Skeletal muscle satellite cell (primary cell): Measurements from ENCODE around the gene AGAP2.

Experiments used
- H3K27me3 ChIP-seq: 2 replicates; pipeline ENCODE4 v1.7.0; 2013; ENCODE audit warnings: low read length; ENCODE audit not compliant: control insufficient read depth, insufficient read depth
- H3K36me3 ChIP-seq: 2 replicates; pipeline ENCODE4 v1.7.0; 2013; ENCODE audit warnings: mild to moderate bottlenecking, control low read depth, low read length; ENCODE audit not compliant: insufficient read depth
- H3K4me1 ChIP-seq: 2 replicates; pipeline ENCODE4 v1.7.0; 2013; ENCODE audit warnings: low read length; ENCODE audit not compliant: control insufficient read depth, insufficient read depth
- H3K4me2 ChIP-seq: 2 replicates; pipeline ENCODE4 v1.7.0; 2013; ENCODE audit warnings: mild to moderate bottlenecking, low read length
- H3K4me3 ChIP-seq: 2 replicates; pipeline ENCODE4 v1.7.0; 2013; ENCODE audit warnings: low read length
- H3K9ac ChIP-seq: 2 replicates; pipeline ENCODE4 v1.7.0; 2013; ENCODE audit warnings: mild to moderate bottlenecking, low read depth, low read length, moderate library complexity
- H3K9me3 ChIP-seq: replicated peaks from 2 replicates; pipeline ENCODE4 v1.7.0; 2013; ENCODE audit warnings: mild to moderate bottlenecking, control low read depth, low read length

AGAP2 gene

DNA sequence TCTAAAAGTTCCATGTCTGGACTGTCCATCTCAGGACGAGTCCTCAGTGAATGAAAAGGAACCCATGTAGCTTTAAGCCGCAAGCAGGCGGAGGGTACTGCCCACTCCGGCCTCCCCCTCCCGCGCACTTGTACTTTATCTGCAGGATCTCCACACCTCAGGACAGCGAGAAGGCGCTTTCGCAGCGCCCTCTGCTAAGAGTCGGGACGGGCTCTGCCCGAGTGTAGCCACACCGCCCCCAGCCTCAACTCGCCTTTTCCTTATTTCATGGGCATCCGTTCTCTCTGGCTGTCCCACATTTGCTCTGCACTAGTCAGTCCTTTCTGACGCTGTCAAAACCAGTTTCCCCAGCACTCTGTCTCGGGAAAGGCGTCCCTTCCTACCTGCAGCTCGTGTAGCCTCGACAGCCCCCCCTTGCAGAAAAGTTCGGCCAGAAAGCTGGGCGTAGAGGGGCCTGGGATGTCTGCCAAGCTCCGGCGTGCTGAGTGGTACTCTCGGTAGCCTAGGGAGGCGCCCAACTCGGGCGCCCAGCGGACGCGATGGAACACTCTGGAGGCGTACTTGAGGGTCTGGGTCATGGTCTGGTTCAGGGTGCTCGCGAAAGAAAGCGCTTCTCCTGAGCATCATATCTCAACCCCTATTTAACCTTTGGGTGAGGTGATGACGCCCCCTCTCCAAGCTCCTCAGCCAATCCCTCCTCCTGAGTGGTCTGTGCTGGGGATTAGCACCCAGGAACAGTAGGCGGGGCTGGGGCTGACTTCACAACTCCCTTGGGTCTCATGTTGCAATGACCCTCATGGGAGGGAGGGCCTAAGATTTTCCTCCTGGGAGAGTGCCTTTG is 28.1 kb upstream of the AGAP2 start, which contains the start of gene CYP27B1:
TSS of gene CYP27B1 (minus strand) at position 615 of the 841 bp plus-strand sequence. CDS start at position 578, 37 bp downstream.
- Histone ChIP-seq H3K27me3 (peaks cover 36% of the 10 kb centered on the region), H3K4me2 (peak within 1 kb of the TSS; percentile 69), H3K4me3 (peak within 1 kb of the TSS; percentile 50), H3K4me1 (peaks cover 35% of the 10 kb centered on the region), H3K9ac (no peak within 1 kb of the TSS), H3K36me3 (peaks cover 18% of the 10 kb centered on the region), H3K9me3 (no peaks in the 10 kb centered on the region)

DNA sequence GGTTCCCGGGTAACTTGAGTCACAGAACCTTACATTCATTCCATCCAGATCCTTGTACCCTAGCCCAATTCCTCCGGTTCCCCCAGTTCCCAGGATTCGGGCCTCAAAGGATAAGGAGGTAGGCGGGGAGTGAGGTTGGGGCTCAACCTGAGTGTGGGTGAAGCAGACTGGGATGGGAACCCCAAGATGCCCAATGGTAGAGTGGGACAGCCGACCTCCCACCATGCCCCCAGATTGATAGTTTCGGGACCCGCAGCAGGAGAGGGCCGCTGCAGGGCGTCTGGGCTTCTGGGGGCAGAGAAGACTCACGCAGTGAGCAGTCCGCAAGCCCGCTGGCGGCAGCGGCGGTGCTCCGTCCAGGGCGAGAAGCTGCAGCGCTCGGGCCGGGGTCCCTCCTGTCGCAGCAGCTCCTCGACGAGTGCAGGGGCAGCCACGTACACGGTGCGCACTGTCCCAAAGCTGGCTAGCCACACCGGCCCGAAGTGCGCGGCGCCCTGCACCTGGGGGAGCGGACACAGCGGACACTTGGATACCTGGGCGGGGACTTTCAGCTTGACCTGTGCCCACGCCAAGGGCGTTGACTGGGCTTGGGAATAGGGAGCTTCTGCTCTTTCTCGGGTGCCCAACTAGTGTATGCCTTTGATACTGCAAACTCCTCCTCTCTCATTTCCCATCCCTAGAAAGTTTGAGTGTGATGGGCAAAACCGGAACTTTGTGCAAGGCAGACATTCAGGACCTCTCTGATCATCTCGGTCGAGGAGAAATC is 27.3 kb upstream of the AGAP2 start:
- Histone ChIP-seq H3K27me3 (peaks cover 36% of the 10 kb centered on the region), H3K4me1 (peaks cover 29% of the 10 kb centered on the region), H3K4me3 (peak overlapping the region; percentile 50), H3K4me2 (peak overlapping the region; percentile 69), H3K9me3 (no peaks in the 10 kb centered on the region), H3K9ac (no peak overlapping the region), H3K36me3 (peaks cover 17% of the 10 kb centered on the region)

DNA sequence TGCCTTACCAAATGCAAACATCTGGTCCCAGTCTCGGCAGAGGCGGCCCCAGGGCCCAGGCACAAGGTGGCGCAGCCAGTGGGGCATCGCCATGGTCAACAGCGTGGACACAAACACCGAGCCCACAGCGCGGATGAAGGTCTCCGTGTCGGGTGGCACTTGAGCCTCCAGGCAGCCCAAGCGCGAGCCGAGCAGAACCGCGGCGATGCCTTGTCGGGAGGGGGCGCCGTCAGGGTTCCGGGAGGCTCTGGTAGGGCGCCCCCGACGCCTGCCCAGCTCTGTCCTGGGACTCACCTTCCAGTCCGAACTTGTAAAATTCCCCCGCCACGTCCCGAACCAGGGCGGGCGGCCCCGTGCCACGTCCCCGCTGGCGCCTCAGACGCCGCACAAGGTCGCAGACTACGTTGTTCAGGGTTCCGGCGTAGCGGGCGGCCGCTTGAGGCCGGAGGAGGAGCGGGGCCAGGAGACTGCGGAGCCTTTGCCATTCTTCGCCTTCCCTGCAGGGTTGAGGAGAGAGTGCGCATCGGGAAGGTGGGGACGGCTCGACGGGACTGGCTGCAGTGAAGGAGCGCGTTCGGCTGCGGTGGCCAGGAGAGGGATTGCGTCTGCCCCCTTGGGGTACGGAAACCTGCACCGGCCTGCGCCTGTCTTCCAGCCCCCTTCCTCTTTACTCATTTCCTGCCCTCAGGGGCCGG is 26.6 kb upstream of the AGAP2 start:
- peak overlapping the region; percentile 69 for H3K4me2 ChIP-seq
- H3K9ac ChIP-seq = no peak overlapping the region
- peaks cover 12% of the 10 kb centered on the region for H3K36me3 ChIP-seq
- H3K9me3 ChIP-seq = no peaks in the 10 kb centered on the region
- H3K27me3 ChIP-seq = peaks cover 36% of the 10 kb centered on the region
- peak overlapping the region; percentile 50 for H3K4me3 ChIP-seq
- peaks cover 27% of the 10 kb centered on the region for H3K4me1 ChIP-seq

DNA sequence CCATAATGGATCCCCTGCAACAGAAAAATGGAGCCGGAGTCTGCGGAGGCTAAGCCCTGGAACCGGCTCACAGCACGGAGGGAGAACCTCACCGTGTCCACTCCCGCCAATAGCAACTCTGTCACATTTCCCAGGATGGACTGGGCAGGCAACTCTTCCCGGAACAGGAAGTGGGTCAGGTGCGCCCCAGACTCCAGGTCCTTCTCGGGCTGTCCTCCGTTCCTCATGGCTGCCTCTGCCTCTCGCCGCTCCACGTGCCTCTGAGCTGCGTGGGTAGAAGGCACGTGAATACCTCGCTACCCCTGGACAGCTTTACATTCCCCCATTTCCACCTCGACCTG is 26.1 kb upstream of the AGAP2 start:
- Histone ChIP-seq H3K9me3 (no peaks in the 10 kb centered on the region), H3K4me2 (peak overlapping the region; percentile 69), H3K4me1 (peaks cover 27% of the 10 kb centered on the region), H3K27me3 (peaks cover 36% of the 10 kb centered on the region), H3K4me3 (peak overlapping the region; percentile 50), H3K36me3 (peaks cover 8% of the 10 kb centered on the region), H3K9ac (no peak overlapping the region)

DNA sequence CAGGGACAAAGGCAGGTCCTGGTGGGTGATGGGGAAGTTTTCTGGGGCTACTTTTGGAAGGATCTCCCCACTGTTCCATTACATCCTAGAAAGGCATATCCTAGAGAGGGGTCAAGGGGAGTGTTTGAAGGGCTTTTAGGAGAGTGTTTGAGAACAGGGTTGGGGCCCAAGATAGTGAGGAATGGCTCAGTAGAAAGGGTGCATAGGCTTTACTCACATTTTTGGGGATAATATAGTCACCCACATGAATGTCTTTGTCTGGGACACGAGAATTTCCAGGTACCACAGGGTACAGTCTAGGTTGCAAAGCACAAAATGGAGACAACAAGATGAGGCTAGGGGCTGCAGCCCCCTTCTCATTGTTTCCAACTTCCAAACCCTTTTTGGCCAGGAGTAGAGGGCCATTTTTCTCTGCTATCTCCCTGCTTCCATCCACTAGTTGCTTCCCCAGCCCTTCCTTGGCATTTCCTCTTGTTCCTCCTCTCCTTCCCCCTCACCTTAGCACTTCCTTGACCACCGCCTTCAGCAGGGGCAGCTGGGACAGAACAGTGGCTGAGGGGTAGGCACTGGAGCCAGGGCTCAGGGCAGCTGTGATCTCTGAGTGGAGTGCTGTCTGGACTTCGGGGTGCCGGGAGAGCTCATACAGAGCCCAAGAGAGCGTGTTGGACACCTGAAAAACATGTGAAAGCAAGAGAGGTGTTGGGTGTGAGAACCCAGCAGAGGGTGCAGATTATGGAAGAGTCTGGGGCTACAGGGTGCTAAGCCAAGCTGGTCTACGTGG is 25.5 kb upstream of the AGAP2 start:
- Histone ChIP-seq H3K27me3 (peaks cover 36% of the 10 kb centered on the region), H3K36me3 (peaks cover 2% of the 10 kb centered on the region), H3K9ac (no peak overlapping the region)

DNA sequence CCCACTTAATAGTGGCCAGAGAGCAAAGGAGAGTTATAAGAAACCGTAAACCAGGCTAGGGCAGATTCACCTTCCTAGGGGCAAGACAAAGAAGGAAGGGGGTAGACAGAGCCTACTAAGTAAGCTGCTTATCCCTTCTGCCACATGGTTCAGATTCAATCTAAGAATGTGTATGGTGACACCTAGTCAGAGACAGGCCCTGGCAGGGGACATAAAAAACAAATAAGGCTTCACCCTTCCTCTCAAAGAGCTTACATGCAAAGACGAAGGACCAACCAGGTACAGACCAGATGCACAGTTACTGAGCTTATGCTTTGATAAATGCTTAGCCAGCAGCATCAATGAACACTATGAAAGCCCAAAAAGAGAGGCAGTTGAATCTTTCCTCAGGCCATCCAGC is 23.9 kb upstream of the AGAP2 start:
- Histone ChIP-seq H3K4me1 (peaks cover 27% of the 10 kb centered on the region), H3K36me3 (no peaks in the 10 kb centered on the region), H3K9me3 (no peaks in the 10 kb centered on the region), H3K4me3 (no peak overlapping the region), H3K4me2 (no peak overlapping the region), H3K27me3 (peaks cover 36% of the 10 kb centered on the region), H3K9ac (no peak overlapping the region)

More for the DNA sequence above, 25.5 kb upstream of the AGAP2 start:
- Histone ChIP-seq H3K4me1 (peaks cover 27% of the 10 kb centered on the region), H3K4me2 (no peak overlapping the region), H3K4me3 (no peak overlapping the region), H3K9me3 (no peaks in the 10 kb centered on the region)

DNA sequence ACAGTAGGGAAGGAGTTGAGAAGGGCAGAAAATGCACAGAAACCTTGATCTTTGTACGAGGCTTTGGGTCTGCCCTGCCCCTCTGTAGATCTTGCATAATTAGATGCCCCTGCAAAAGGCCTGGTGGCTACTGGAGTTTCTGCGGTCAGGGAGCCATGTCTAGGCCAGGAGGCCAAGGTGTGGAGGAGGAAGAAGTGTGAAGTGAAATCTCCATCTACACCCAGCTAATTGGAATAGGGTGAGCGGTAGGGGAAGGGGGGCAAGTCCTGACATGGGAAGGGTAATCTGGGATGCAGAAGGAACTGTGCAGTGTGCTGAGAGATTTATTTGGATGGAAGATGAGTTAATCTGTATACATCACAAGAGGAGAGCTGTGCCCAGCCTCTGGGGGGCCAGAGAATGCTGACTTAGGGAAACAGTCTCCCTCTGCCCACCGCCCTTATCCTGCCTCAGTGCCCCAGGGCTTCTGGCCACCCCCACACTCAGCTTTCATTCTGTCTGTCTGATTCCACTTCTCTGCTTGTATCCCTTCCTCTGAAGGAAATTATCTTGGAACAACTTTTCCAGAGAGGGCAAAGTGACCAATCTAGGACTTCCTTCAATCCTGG is 23.0 kb upstream of the AGAP2 start:
- no peak overlapping the region for H3K4me3 ChIP-seq
- no peak overlapping the region for H3K4me2 ChIP-seq
- H3K4me1 ChIP-seq = peaks cover 18% of the 10 kb centered on the region
- H3K27me3 ChIP-seq = peaks cover 32% of the 10 kb centered on the region
- no peak overlapping the region for H3K9ac ChIP-seq
- no peaks in the 10 kb centered on the region for H3K36me3 ChIP-seq
- H3K9me3 ChIP-seq = no peaks in the 10 kb centered on the region

DNA sequence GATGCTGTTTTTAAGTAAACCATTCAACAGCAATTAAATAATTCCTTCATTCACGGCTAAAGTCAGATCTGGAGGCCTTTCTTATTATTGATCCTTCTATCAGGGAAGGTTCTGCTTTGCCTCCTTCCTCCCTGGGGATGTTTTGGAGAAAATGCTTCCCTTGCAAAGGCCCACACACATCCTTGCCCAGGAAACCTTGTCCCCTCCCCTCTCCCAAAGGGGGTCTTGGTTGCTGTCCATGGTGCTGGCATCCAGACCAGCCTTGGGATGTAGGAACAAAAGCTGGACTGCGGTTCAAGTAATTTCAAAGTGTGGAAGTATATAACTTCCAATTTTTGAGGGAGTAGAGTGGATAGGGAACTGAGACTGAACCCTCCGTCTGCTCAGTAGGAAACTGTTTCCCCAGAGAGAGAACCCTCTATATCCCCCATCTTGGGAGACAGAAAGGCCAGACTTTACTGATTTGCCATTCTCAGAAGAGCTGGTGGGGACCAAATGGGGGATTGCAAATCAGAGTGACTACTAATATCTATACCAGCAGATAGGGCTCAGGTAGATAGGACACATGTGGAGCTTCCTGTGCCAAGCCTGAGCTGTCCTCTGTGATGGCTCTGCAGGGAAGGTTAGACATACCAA is 21.9 kb upstream of the AGAP2 start:
- no peaks in the 10 kb centered on the region for H3K36me3 ChIP-seq
- no peak overlapping the region for H3K9ac ChIP-seq
- H3K4me1 ChIP-seq = peaks cover 12% of the 10 kb centered on the region
- H3K4me3 ChIP-seq = no peak overlapping the region
- H3K4me2 ChIP-seq = no peak overlapping the region
- peaks cover 31% of the 10 kb centered on the region for H3K27me3 ChIP-seq
- H3K9me3 ChIP-seq = no peaks in the 10 kb centered on the region

DNA sequence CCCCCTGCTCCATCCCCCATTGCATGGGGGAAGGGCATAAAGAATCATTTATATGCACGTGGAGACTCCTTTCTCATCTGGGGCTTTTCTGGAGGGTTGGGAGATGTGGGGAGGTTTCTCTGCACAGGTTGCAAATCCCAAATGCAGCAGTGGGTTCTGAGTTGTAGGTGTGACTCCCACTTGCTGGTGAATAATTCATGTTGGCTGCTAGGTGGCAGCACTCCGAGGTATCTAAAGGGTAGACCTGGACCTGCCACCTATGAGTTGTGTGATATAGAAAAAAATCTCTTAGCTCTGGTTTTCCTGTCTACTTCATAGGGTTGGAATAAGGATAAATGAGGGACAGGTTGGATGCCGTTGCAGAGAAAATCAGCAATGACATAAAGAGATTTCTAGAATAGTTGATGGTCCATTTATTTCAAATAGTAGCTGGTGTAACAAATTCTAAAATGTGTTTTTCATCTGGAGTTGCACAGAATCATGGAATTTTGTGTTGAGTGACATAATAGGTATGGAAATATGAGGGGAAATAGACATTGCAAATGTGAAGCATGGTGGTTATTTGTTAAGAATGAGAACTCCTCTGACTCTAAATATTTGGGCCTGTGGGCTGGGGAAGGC is 20.9 kb upstream of the AGAP2 start:
- Histone ChIP-seq H3K9me3 (no peaks in the 10 kb centered on the region), H3K27me3 (peaks cover 24% of the 10 kb centered on the region), H3K4me3 (no peak overlapping the region), H3K36me3 (no peaks in the 10 kb centered on the region), H3K4me1 (peaks cover 4% of the 10 kb centered on the region), H3K9ac (no peak overlapping the region), H3K4me2 (no peak overlapping the region)
